ENCODE measurements around the gene KIF17. TPM values are rescaled to one million over a fixed set of nuclear protein-coding genes. Genes with fewer than 3 reads are reported as not detected.

KIF17 gene
- total RNA-seq, 1 donor from 2014 or later: 0.40 TPM

DNA sequence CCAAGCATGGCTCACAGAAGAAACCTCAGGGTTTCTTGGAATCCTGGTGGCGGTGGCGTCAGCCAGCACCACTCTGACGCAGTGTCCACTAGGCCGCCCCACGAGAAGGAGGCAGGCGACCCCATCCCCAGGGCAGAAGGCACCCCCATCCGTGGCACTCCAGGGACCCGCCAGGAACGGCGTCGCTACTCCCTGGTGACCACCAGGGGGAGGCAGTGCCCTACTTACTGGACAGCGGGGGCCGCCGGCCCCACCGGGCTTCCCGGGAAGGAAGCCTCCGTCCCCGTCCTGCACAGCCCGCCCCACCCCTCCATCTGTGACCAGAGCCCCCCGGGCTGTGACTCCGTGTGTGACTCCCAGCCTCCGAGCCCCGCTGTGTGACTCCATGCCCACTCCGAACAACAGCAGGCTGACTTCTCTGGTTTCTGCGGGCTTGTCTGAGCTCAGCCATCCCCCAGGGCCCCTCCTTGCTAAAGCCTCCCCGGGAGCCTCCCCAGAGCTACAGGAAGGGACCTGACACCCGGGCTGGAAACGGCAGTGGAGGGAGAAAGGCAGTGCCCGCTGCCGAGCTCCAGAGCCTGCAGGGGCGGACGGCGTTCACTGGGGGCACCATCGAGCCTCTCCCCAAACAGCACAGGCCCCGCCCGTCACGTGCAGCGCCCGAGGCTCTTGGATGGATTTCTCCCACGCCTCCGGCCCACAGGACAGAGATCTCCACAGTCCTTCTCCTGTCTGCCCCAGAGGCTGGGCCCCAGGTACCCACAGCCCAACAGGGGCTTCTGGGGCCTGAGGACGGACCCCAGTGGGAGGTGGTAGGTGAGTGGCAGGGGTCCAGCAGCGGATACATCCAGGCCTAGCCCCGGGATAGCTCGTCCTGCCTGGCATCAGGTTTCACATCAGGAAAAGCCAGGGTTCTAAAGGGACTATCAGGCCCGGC is 21.1 kb downstream of the KIF17 start:
- DNase-seq (ENCODE audit: low spot score in 2 of 2, unreplicated experiment in 2 of 2): peak; percentile 75 to 90
- peak overlapping the region; percentile 83 for H3K4me3 Mint-ChIP-seq
- TF ChIP-seq, protein P1, sequence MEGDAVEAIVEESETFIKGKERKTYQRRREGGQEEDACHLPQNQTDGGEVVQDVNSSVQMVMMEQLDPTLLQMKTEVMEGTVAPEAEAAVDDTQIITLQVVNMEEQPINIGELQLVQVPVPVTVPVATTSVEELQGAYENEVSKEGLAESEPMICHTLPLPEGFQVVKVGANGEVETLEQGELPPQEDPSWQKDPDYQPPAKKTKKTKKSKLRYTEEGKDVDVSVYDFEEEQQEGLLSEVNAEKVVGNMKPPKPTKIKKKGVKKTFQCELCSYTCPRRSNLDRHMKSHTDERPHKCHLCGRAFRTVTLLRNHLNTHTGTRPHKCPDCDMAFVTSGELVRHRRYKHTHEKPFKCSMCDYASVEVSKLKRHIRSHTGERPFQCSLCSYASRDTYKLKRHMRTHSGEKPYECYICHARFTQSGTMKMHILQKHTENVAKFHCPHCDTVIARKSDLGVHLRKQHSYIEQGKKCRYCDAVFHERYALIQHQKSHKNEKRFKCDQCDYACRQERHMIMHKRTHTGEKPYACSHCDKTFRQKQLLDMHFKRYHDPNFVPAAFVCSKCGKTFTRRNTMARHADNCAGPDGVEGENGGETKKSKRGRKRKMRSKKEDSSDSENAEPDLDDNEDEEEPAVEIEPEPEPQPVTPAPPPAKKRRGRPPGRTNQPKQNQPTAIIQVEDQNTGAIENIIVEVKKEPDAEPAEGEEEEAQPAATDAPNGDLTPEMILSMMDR (IDR thresholded peaks at IDR 0.05; ENCODE audit: unreplicated experiment): peak; percentile 97
- peaks cover 2% of the 10 kb centered on the region for H3K27me3 Mint-ChIP-seq (ENCODE audit: low read depth)
- peak overlapping the region; percentile 90 for H3K27ac Mint-ChIP-seq
- no peaks in the 10 kb centered on the region for H3K36me3 Mint-ChIP-seq
- H3K9me3 Mint-ChIP-seq: peaks cover 4% of the 10 kb centered on the region
- H3K4me1 Mint-ChIP-seq: peaks cover 13% of the 10 kb centered on the region

DNA sequence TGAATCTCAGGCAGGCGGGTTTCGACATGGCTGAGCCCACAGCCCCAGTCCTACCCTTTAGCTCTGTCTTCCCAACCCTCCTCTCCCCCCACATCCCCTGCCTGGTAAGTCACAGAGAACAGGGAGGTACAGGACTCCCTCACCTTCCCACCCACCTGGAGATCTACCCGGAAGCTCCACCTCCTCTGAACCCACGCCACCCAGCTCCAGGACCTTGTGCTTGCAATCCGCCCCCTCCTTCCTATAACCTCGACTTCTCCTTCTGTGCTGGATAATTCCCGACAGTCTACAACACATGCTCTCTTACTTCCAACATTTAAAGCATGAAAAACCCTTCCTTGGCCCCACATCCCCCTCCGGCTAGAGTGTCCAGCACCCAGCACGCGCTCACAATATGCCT is 22.3 kb downstream of the KIF17 start:
- H3K4me3 Mint-ChIP-seq: peak overlapping the region; percentile 83
- no peak overlapping the region for H3K27ac Mint-ChIP-seq
- TF ChIP-seq, protein P1 (IDR thresholded peaks at IDR 0.05; ENCODE audit: unreplicated experiment): no peak

DNA sequence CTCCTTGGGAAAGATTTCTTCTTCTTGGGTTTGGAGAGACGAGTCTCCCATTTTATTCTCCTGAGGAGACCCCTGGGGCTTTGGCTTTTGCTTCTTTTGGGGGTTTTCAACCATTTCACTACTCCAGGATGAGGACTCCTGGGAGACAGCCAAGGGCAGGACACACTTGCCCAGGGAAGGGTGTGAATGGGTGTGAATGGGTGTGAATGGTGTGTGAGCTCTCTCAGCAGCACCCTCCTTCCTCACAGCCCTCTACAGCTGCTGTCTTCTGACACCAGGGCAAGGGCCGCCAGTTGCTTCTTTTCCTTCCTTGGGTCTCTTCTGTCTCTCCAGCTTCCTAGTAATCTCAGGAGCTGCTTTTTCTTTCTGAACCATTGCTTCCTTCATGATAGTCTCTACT is 24.2 kb downstream of the KIF17 start:
- peaks cover 2% of the 10 kb centered on the region for H3K27me3 Mint-ChIP-seq (ENCODE audit: low read depth)
- H3K9me3 Mint-ChIP-seq: peaks cover 4% of the 10 kb centered on the region
- no peak for DNase-seq (ENCODE audit: low spot score in 2 of 2, unreplicated experiment in 2 of 2)
- H3K27ac Mint-ChIP-seq: no peak overlapping the region
- peaks cover 8% of the 10 kb centered on the region for H3K4me1 Mint-ChIP-seq
- H3K4me3 Mint-ChIP-seq: no peak overlapping the region
- TF ChIP-seq, protein P1 (IDR thresholded peaks at IDR 0.05; ENCODE audit: unreplicated experiment): no peak
- H3K36me3 Mint-ChIP-seq: no peaks in the 10 kb centered on the region

More for the DNA sequence above, 22.3 kb downstream of the KIF17 start:
- Mint-ChIP-seq H3K27me3 (ENCODE audit: low read depth) (peaks cover 2% of the 10 kb centered on the region), H3K4me1 (peaks cover 13% of the 10 kb centered on the region), H3K36me3 (no peaks in the 10 kb centered on the region), H3K9me3 (peaks cover 4% of the 10 kb centered on the region)
- no peak for DNase-seq (ENCODE audit: low spot score in 2 of 2, unreplicated experiment in 2 of 2)

DNA sequence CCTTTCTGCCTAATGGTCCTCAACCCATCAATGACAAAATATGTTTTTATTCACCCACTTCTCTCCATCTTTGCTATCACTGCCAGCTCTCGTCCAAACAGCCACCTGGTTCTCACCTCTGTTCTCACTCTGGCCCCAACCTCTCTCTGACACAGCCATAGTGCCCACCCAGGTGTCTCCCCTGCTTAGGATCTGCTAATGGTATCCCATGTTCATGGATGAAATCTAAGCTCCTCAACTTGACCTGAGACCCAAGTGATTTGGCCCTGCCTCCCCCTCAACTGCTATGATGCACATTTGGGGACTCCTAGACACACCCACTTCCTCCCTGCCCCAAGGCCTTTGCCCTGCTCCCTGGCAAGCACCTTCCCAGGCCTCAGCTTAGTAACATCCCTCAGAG is 25.9 kb downstream of the KIF17 start:
- TF ChIP-seq, protein P1 (IDR thresholded peaks at IDR 0.05; ENCODE audit: unreplicated experiment): no peak

DNA sequence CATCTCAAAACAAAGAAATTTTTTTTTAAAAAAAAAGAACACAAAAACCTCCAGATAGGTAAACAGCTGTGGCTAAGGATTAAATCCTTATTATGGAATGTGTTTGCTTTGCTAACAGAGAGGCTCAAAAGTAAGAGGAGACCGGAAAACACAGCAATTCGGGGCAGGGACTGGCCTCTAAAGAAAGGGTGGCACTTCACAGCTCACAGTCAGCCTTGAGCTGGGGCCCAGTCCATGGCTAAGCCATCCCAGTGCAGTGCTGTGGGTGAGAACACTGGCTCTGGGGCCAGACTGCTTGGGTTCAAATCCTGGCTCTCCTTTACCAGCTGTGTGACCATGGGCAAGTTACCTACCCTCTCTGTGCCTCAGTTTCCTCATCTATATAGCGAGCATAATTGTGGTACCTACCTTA is 28.2 kb downstream of the KIF17 start:
- Mint-ChIP-seq H3K27ac (no peak overlapping the region), H3K4me3 (no peak overlapping the region)

More for the DNA sequence above, 25.9 kb downstream of the KIF17 start:
- Mint-ChIP-seq H3K27me3 (ENCODE audit: low read depth) (peaks cover 2% of the 10 kb centered on the region), H3K4me1 (peaks cover 3% of the 10 kb centered on the region), H3K4me3 (no peak overlapping the region), H3K36me3 (no peaks in the 10 kb centered on the region), H3K27ac (no peak overlapping the region), H3K9me3 (peaks cover 4% of the 10 kb centered on the region)
- no peak for DNase-seq (ENCODE audit: low spot score in 2 of 2, unreplicated experiment in 2 of 2)

More for the DNA sequence above, 28.2 kb downstream of the KIF17 start:
- DNase-seq (ENCODE audit: low spot score in 2 of 2, unreplicated experiment in 2 of 2): no peak
- Mint-ChIP-seq H3K36me3 (no peaks in the 10 kb centered on the region), H3K27me3 (ENCODE audit: low read depth) (no peaks in the 10 kb centered on the region), H3K4me1 (no peaks in the 10 kb centered on the region), H3K9me3 (peaks cover 4% of the 10 kb centered on the region)
- TF ChIP-seq, protein P1 (IDR thresholded peaks at IDR 0.05; ENCODE audit: unreplicated experiment): no peak
